Measurements from ENCODE around the gene SLC25A21. TPM values are rescaled to one million over a fixed set of nuclear protein-coding genes. Genes with fewer than 3 reads are reported as not detected.

Gene SLC25A21
- total and polyA plus RNA-seq, 10 of the 15 experiments (the other 5 are each of a cell fraction or from before 2014, with no cell fraction given): 0.06 to 0.72 (median 0.17) TPM; not detected in 3

GRCh38 chr14:36948157-36948859, 224.1 kb downstream of the SLC25A21 start:
- H3K9ac ChIP-seq (ENCODE audit: control insufficient read depth, insufficient read depth, low read length): no peak overlapping the region
- H3K27me3 ChIP-seq (replicated peaks in 1 of 2; ENCODE audit: control insufficient read depth in 2 of 2, insufficient read depth in 2 of 2, low read length in 1 of 2): no peaks in the 10 kb centered on the region
- H3K4me3 ChIP-seq: no peak overlapping the region
- no TSS peak for BruUV-seq (replicated peaks)
- ChIA-PET CTCF (interaction anchor here (1.1 kb wide), 1 partner anchor 393 kb away, joined by 7 read pairs; no protein-coding TSS in a partner anchor), SMC1A (ENCODE audit: uncharacterized antibody, unreplicated experiment) (no interaction called here), POLR2A (no interaction called here), RAD21 (ENCODE audit: unreplicated experiment) (no interaction called here)
- H3K27ac ChIP-seq (ENCODE audit: control insufficient read depth, insufficient read depth): no peak overlapping the region
- no peaks in the 10 kb centered on the region for H4K20me1 ChIP-seq (ENCODE audit: control insufficient read depth, insufficient read depth)
- no peak overlapping the region for H2AFZ ChIP-seq (ENCODE audit: control insufficient read depth, low read depth, low read length)
- H3K79me2 ChIP-seq (ENCODE audit: control insufficient read depth, insufficient read depth, low read length): no peaks in the 10 kb centered on the region
- no peak for FAIRE-seq
- no peaks in the 10 kb centered on the region for H3K4me1 ChIP-seq (ENCODE audit: control insufficient read depth, insufficient read depth, low read length)
- intact Hi-C loops (cut with micrococcal nuclease; ENCODE audit: unreplicated experiment) (no loop called here), in situ Hi-C loops (cut with MboI) (no loop called here)
- H3K4me2 ChIP-seq (ENCODE audit: control insufficient read depth, insufficient read depth): no peak overlapping the region
- no peaks in the 10 kb centered on the region for H3K36me3 ChIP-seq (ENCODE audit: control insufficient read depth in 2 of 2, insufficient read depth in 2 of 2, low read length in 1 of 2)
- no peak for ATAC-seq
- no peak for DNase-seq (ENCODE audit: low read depth, low spot score)
- 47% methylated on average over 5 of the region's 5 CpGs for WGBS (ENCODE audit: insufficient coverage, insufficient replicate concordance, low lambda C conversion rate, missing lambda C conversion rate)
- no peaks in the 10 kb centered on the region for H3K9me3 ChIP-seq (replicated peaks; ENCODE audit: control insufficient read depth, insufficient read depth, low read length)
- TF ChIP-seq, protein P1, sequence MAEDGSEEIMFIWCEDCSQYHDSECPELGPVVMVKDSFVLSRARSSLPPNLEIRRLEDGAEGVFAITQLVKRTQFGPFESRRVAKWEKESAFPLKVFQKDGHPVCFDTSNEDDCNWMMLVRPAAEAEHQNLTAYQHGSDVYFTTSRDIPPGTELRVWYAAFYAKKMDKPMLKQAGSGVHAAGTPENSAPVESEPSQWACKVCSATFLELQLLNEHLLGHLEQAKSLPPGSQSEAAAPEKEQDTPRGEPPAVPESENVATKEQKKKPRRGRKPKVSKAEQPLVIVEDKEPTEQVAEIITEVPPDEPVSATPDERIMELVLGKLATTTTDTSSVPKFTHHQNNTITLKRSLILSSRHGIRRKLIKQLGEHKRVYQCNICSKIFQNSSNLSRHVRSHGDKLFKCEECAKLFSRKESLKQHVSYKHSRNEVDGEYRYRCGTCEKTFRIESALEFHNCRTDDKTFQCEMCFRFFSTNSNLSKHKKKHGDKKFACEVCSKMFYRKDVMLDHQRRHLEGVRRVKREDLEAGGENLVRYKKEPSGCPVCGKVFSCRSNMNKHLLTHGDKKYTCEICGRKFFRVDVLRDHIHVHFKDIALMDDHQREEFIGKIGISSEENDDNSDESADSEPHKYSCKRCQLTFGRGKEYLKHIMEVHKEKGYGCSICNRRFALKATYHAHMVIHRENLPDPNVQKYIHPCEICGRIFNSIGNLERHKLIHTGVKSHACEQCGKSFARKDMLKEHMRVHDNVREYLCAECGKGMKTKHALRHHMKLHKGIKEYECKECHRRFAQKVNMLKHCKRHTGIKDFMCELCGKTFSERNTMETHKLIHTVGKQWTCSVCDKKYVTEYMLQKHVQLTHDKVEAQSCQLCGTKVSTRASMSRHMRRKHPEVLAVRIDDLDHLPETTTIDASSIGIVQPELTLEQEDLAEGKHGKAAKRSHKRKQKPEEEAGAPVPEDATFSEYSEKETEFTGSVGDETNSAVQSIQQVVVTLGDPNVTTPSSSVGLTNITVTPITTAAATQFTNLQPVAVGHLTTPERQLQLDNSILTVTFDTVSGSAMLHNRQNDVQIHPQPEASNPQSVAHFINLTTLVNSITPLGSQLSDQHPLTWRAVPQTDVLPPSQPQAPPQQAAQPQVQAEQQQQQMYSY (CRISPR knock-in tag; IDR thresholded peaks at IDR 0.05): no peak
- no peak for TF ChIP-seq SPI1 (IDR thresholded peaks at IDR 0.05; ENCODE audit: borderline replicate concordance, insufficient read depth, low read depth, low read length)
- TF ChIP-seq ZSCAN29 (IDR thresholded peaks at IDR 0.05): no peak
- no peak for TF ChIP-seq ATF2 (IDR thresholded peaks at IDR 0.05; ENCODE audit: low read length)
- TF ChIP-seq REST (IDR thresholded peaks at IDR 0.05; ENCODE audit: low read depth, low read length): no peak
- TF ChIP-seq TBL1XR1 (IDR thresholded peaks at IDR 0.05; ENCODE audit: low read depth, low read length): no peak
- TF ChIP-seq, protein P2, sequence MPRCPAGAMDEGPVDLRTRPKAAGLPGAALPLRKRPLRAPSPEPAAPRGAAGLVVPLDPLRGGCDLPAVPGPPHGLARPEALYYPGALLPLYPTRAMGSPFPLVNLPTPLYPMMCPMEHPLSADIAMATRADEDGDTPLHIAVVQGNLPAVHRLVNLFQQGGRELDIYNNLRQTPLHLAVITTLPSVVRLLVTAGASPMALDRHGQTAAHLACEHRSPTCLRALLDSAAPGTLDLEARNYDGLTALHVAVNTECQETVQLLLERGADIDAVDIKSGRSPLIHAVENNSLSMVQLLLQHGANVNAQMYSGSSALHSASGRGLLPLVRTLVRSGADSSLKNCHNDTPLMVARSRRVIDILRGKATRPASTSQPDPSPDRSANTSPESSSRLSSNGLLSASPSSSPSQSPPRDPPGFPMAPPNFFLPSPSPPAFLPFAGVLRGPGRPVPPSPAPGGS (IDR thresholded peaks at IDR 0.05; ENCODE audit: borderline replicate concordance, insufficient read depth, low read depth, low read length, poor library complexity, severe bottlenecking): no peak
- no peak for TF ChIP-seq ZNF207 (IDR thresholded peaks at IDR 0.05; ENCODE audit: borderline replicate concordance)
- no peak for TF ChIP-seq SP1 (IDR thresholded peaks at IDR 0.05; ENCODE audit: low read depth, low read length)
- TF ChIP-seq, protein P3, sequence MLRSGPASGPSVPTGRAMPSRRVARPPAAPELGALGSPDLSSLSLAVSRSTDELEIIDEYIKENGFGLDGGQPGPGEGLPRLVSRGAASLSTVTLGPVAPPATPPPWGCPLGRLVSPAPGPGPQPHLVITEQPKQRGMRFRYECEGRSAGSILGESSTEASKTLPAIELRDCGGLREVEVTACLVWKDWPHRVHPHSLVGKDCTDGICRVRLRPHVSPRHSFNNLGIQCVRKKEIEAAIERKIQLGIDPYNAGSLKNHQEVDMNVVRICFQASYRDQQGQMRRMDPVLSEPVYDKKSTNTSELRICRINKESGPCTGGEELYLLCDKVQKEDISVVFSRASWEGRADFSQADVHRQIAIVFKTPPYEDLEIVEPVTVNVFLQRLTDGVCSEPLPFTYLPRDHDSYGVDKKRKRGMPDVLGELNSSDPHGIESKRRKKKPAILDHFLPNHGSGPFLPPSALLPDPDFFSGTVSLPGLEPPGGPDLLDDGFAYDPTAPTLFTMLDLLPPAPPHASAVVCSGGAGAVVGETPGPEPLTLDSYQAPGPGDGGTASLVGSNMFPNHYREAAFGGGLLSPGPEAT (IDR thresholded peaks at IDR 0.05; ENCODE audit: low read depth): no peak
- TF ChIP-seq BCL11A (IDR thresholded peaks at IDR 0.05; ENCODE audit: low read depth, low read length): no peak

All from GM12878 (cell line).